WERI-Rb-1 (cell line): Measurements from ENCODE around the gene LCLAT1.

ENCODE experiments used
- DNase-seq: peaks from one replicate; pipeline ENCODE4 v3.0.0-alpha.2; 2020
- H3K27ac ChIP-seq: fragments of 250-450 bp; sonication (Bioruptor Pico); 2 replicates; pipeline ENCODE4 v1.5.1; 2020; ENCODE audit warnings: mild to moderate bottlenecking, moderate library complexity
- H3K27me3 ChIP-seq: fragments of 250-450 bp; sonication (Bioruptor Pico); 2 replicates; pipeline ENCODE4 v1.5.1; 2021; ENCODE audit warnings: mild to moderate bottlenecking, low read depth, moderate library complexity; ENCODE audit not compliant: insufficient read depth, severe bottlenecking
- H3K36me3 ChIP-seq: fragments of 250-450 bp; sonication (Bioruptor Pico); 2 replicates; pipeline ENCODE4 v1.5.1; 2020; ENCODE audit warnings: mild to moderate bottlenecking, moderate library complexity
- H3K4me3 ChIP-seq: 2 replicates; pipeline ENCODE4 v1.5.1; 2011; ENCODE audit warnings: low read depth, mild to moderate bottlenecking, control low read depth, low read length
- H3K9me3 ChIP-seq: fragments of 250-450 bp; sonication (Bioruptor Pico); 2 replicates; pipeline ENCODE4 v1.5.1; 2021; ENCODE audit warnings: mild to moderate bottlenecking, moderate library complexity; ENCODE audit not compliant: severe bottlenecking
- CTCF ChIP-seq: IDR thresholded peaks from 2 replicates; pipeline ENCODE4 v1.5.1; 2011; ENCODE audit warnings: low read depth, mild to moderate bottlenecking, control low read depth, inconsistent platforms, low read length

LCLAT1 gene

DNA sequence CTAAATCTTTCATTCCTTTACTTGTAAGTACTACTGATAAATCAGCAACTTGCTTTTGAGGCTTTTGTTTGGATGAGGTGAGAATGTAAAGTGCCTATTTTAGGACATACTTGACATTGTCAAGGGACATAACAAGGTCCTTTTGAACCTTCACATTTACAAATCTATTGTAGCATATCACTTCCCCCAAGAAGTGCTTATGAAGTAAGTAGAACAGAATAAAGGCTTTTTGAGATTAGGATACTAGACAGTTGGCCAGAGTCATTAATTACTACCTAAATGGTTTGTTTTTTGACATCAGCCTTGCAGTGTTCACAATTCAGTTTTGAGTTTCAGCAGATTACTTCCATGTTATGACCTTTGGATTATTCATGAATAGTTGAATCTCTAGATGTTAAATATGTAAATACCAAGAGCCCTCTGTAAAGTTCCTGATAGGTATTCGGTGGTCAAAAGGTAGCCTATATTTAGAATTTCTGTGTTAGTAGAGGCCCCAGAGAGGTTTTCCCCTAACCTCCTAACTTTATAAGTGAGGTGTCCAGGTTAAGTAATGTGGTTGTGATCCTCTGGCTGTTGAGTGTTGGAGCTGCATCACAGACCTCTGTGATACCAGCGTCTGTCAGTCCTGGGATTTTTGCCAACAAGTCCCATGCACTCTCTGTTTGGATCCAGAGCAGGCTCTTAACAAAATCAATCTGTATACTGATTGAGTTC lies 67.2 kb downstream of the LCLAT1 start:
- Histone ChIP-seq H3K36me3 (peaks cover 6% of the 10 kb centered on the region), H3K9me3 (peaks cover 8% of the 10 kb centered on the region), H3K27me3 (no peaks in the 10 kb centered on the region), H3K4me3 (no peak overlapping the region), H3K27ac (no peak overlapping the region)
- no peak for TF ChIP-seq CTCF
- no peak for DNase-seq

DNA sequence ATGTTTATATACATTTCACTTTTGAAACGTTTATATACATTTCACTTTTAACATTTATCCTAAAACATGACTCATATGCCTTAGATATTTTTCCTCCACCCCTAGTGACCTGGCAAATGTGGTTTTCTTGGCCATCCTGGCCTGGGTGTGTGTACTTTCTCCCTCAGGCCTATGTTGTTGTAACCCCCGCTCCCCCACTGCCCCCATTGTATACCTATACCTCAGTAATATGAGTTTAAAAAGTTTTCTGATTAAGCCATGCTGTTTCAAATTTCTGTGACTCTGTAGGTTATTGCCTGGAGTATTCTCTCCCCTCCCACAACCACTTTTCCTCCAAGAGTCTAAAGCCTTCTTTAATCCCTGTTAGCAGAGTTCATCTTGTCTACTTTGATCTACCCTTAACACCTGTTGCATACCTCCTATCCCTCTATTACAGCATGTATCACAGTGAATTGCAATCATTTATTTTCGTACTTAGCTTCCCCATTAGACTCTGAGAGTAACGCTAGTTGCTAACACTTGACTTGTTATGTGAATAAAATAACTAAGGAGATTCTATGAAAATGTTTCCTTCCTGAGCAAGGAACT lies 67.9 kb downstream of the LCLAT1 start:
- Histone ChIP-seq H3K9me3 (peaks cover 14% of the 10 kb centered on the region), H3K27ac (no peak overlapping the region), H3K36me3 (peaks cover 12% of the 10 kb centered on the region), H3K4me3 (no peak overlapping the region), H3K27me3 (no peaks in the 10 kb centered on the region)
- DNase-seq, result no peak
- TF ChIP-seq CTCF, result no peak

GRCh38 chr2:30516166-30516565 lies 69.1 kb downstream of the LCLAT1 start:
- Histone ChIP-seq H3K36me3 (peaks cover 19% of the 10 kb centered on the region), H3K4me3 (no peak overlapping the region), H3K9me3 (peaks cover 15% of the 10 kb centered on the region), H3K27me3 (no peaks in the 10 kb centered on the region), H3K27ac (no peak overlapping the region)
- no peak for TF ChIP-seq CTCF
- DNase-seq, result no peak

DNA sequence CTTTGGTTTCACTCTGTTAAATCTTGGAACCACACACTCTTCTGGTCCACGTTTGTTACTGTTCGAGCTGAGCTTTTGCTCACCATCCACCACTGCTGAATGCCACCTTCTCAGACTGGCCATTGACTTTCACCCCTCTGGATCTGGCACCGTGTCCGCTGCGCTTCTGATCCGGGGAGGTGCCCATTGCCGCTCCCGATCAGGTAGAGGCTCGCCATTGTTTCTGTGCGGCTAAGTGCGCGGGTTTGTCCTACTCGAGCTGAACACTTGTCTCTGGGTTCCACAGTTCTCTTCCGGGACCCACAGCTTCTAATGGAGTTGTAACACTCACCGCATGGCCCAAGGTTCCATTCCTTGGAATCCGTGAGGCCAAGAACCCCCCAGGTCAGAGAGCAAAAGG lies 72.8 kb downstream of the LCLAT1 start:
- Histone ChIP-seq H3K27me3 (no peaks in the 10 kb centered on the region), H3K4me3 (no peak overlapping the region), H3K36me3 (peaks cover 19% of the 10 kb centered on the region), H3K27ac (no peak overlapping the region), H3K9me3 (peaks cover 15% of the 10 kb centered on the region)
- DNase-seq, result no peak
- no peak for TF ChIP-seq CTCF

DNA sequence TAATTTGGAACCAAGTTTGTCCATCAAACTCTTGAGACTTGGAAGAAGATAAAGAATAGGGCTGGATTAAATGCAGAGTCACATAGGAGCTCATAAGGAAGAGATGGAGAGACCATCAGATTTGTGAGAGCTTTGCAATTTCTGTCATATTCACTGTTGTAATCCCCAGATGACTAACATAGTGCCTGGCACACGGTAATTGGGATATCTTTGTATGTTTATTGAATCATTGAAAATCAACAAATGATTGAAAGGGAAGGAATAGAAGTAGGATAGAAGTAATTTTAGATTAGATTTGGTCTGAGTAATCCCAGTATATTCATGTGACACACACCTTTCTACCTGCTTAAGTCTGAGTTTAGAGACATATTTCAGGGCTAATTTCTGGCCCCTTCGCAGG lies 75.4 kb downstream of the LCLAT1 start:
- TF ChIP-seq CTCF, result no peak
- H3K9me3 ChIP-seq, result peaks cover 15% of the 10 kb centered on the region
- H3K36me3 ChIP-seq, result peaks cover 22% of the 10 kb centered on the region
- DNase-seq, result no peak
- no peak overlapping the region for H3K4me3 ChIP-seq
- no peaks in the 10 kb centered on the region for H3K27me3 ChIP-seq
- H3K27ac ChIP-seq, result no peak overlapping the region

DNA sequence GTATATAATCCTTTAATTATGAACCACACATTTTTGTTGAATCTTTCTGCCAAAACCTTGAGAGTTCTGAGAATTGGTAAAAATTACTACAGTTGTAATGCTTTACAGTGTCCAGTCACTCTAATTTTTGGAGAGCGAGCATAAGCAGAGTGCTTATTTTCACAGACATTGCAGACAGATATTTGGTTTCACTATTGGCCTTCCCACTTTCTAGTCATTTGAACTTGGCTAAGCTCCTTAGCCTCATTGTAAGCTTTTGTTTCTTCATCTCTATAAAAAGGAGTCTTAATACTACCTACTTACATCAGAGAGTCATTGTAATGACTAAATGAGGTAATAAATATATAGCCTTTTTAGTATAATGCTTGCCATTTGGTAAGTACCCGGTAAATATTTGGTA lies 80.4 kb downstream of the LCLAT1 start:
- H3K36me3 ChIP-seq, result peaks cover 10% of the 10 kb centered on the region
- H3K9me3 ChIP-seq, result no peaks in the 10 kb centered on the region
- DNase-seq, result no peak
- H3K27me3 ChIP-seq, result no peaks in the 10 kb centered on the region
- TF ChIP-seq CTCF, result no peak
- no peak overlapping the region for H3K27ac ChIP-seq
- no peak overlapping the region for H3K4me3 ChIP-seq
